HepG2 (cell line): Measurements from ENCODE around the gene SRP68. TPM values are rescaled to one million over a fixed set of nuclear protein-coding genes. Genes with fewer than 3 reads are reported as not detected.
A peak's percentile ranks its signal among the peaks of the same experiment; 100 is the strongest.

ENCODE experiments used
- BCLAF1 ChIP-seq: fragments of 450-650 bp; IDR thresholded peaks from 2 replicates; pipeline ENCODE4 v1.6.1; 2017; ENCODE audit warnings: mild to moderate bottlenecking
- DMTF1 ChIP-seq: sonication (generic); formaldehyde crosslinking; IDR thresholded peaks from 2 replicates; pipeline ENCODE4 v1.4.0; 2020; ENCODE audit warnings: mild to moderate bottlenecking, missing genetic modification reagents
- NAIF1 ChIP-seq: sonication (generic); formaldehyde crosslinking; IDR thresholded peaks from 2 replicates; pipeline ENCODE4 v1.5.0; 2020; ENCODE audit warnings: mild to moderate bottlenecking, missing genetic modification reagents, borderline replicate concordance
- REPIN1 ChIP-seq: sonication (generic); formaldehyde crosslinking; IDR thresholded peaks from 2 replicates; pipeline ENCODE4 v1.8.0; 2022; ENCODE audit warnings: missing genetic modification reagents, low read depth, mild to moderate bottlenecking, borderline replicate concordance
- SMAD3 ChIP-seq: sonication (generic); formaldehyde crosslinking; IDR thresholded peaks from 2 replicates; pipeline ENCODE4 v1.4.0; 2020; ENCODE audit warnings: missing genetic modification reagents
- TCF7L2 ChIP-seq: IDR thresholded peaks from 2 replicates; pipeline ENCODE4 v1.6.1; 2011; ENCODE audit warnings: mild to moderate bottlenecking, low read depth, low read length, moderate library complexity
- ZNF350 ChIP-seq: sonication (generic); formaldehyde crosslinking; IDR thresholded peaks from 2 replicates; pipeline ENCODE4 v1.4.0; 2020; ENCODE audit warnings: mild to moderate bottlenecking, low read depth, missing genetic modification reagents, borderline replicate concordance
- ZNF407 ChIP-seq: sonication (generic); formaldehyde crosslinking; IDR thresholded peaks from one replicate; pipeline ENCODE4 v1.5.1; 2020; ENCODE audit warnings: mild to moderate bottlenecking, missing genetic modification reagents; ENCODE audit errors: not compliant biosample characterization
- ZNF431 ChIP-seq: sonication (generic); formaldehyde crosslinking; IDR thresholded peaks from 2 replicates; pipeline ENCODE4 v1.9.0; 2022; ENCODE audit warnings: missing genetic modification reagents, low read depth, mild to moderate bottlenecking, borderline replicate concordance
- ZNF598 ChIP-seq: sonication (generic); formaldehyde crosslinking; IDR thresholded peaks from 2 replicates; pipeline ENCODE4 v1.5.1; 2020; ENCODE audit warnings: mild to moderate bottlenecking, missing genetic modification reagents, borderline replicate concordance
- ZNF746 ChIP-seq: sonication (generic); formaldehyde crosslinking; IDR thresholded peaks from 2 replicates; pipeline ENCODE4 v1.8.0; 2022; ENCODE audit warnings: mild to moderate bottlenecking, missing genetic modification reagents
- polyA plus RNA-seq, 8 experiments: library from polyadenylated mRNA; depleted of rRNA in 3 of 8; stranded (reverse) in 7 of 8; unstranded in 1 of 8; fragments of >200 nt; fragmentation: Illumina TruSeq in 4 of 8; extraction: Trizol in 4 of 8; gene quantifications; 2 replicates each; pipeline versions ENCODE4 v1.2.1 to v1.2.3, GENCODE V29; 2011 to 2016; ENCODE audit warnings: low read depth in 4 of 8, missing spikeins in 1 of 8, mixed read lengths in 1 of 8; ENCODE audit not compliant: insufficient read depth in 1 of 8
- total RNA-seq, 5 experiments: library from RNA; depleted of rRNA; stranded (reverse); fragments of >200 nt; fragmentation: Illumina TruSeq; extraction: Trizol; gene quantifications; 2 replicates each; pipeline ENCODE4 v1.2.3, GENCODE V29; 2016; ENCODE audit warnings: low read depth in 1 of 5

Gene SRP68
- total and polyA plus RNA-seq, 2 of the 13 experiments (the other 11 are each of a cell fraction or from before 2014, with no cell fraction given): 39.8 to 74.3 TPM

- TF ChIP-seq NAIF1 (CRISPR knock-in tag) (peak; percentile 44; the same call in 1 of the 2 replicates), SMAD3 (CRISPR knock-in tag) (peak; percentile 65; the same call in 1 of the 2 replicates), ZNF598 (CRISPR knock-in tag) (peak; percentile 75; the same call in 1 of the 2 replicates), ZNF746 (peak; percentile 54; the same call in 1 of the 2 replicates), BCLAF1 (no peak), TCF7L2 (no peak), DMTF1 (CRISPR knock-in tag) (no peak), ZNF350 (CRISPR knock-in tag) (peak; percentile 68; the same call in 1 of the 2 replicates), ZNF407 (CRISPR knock-in tag) (peak; percentile 63), ZNF431 (CRISPR knock-in tag) (peak; percentile 56; the same call in 1 of the 2 replicates), REPIN1 (peak; percentile 78; the same call in 1 of the 2 replicates)
Observed at GRCh38 chr17:75996665-75997590, 75.4 kb downstream of the SRP68 start (continued).
